GM18951 (cell line): ENCODE data around the gene ATG4C.

ENCODE experiments used
- POLR2A ChIP-seq: IDR thresholded peaks from 4 replicates; pipeline ENCODE4 v1.6.1; 2011; ENCODE audit warnings: mild to moderate bottlenecking; ENCODE audit not compliant: insufficient read length, insufficient read depth; ENCODE audit errors: extremely low read depth
- in situ Hi-C: fragments of 300-500 bp; cut with MboI; formaldehyde crosslinking; loops from one replicate; pipeline ENCODE4 v1.12.0; 2022; ENCODE audit warnings: low sequenced_read_pairs, mixed read lengths, inconsistent platforms; ENCODE audit not compliant: unreplicated experiment

ATG4C gene

DNA sequence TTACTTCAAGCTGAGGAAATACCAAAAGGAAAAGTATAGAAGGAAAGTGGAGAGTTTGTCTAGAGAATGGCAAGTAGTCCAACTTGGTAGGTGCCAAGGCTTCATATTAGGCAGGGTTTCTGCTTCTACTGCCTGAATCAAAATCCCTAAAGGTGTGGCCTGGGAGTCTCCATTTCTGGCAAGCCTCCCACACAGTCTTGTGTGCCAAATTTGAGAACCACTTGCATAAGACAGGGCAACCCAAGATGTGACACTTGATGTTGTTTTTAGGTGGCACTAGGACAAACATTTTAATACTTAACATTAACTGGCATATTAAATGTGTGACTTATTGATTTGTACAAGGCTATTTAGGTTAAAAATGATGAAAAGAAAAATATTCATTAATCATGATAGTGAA lies 60.1 kb downstream of the ATG4C start:
- in situ Hi-C loops, result no loop called here
- TF ChIP-seq POLR2A, result no peak

- no peak for TF ChIP-seq POLR2A
- in situ Hi-C loops, result no loop called here
Observed at GRCh38 chr1:62849031-62849430, 65.1 kb downstream of the ATG4C start.

GRCh38 chr1:62852253-62852652 lies 68.3 kb downstream of the ATG4C start:
- in situ Hi-C loops, result no loop called here
- no peak for TF ChIP-seq POLR2A

GRCh38 chr1:62856960-62857359 lies 73.0 kb downstream of the ATG4C start:
- TF ChIP-seq POLR2A, result no peak
- in situ Hi-C loops, result no loop called here

GRCh38 chr1:62869217-62869754 lies 85.4 kb downstream of the ATG4C start:
- TF ChIP-seq POLR2A, result no peak
- in situ Hi-C loops, result no loop called here

DNA sequence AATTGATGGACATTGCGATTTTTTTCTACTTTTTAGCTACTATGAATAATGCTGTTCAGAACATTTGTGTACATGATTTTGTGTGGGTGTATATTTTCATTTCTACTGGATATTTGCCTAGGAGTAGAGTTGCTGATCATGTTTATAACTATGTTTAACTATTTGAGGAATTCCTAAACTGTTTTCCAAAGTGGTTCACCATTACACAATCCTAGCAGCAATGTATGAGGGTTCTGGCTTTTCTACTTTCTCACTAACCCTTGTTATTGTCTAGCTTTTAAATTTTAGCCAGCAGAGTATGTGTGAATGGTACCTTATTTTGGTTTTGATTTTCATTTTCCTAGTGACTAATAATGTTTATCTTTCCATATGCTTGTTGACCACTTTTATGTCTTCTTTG lies 86.2 kb downstream of the ATG4C start:
- TF ChIP-seq POLR2A, result no peak
- in situ Hi-C loops, result no loop called here

DNA sequence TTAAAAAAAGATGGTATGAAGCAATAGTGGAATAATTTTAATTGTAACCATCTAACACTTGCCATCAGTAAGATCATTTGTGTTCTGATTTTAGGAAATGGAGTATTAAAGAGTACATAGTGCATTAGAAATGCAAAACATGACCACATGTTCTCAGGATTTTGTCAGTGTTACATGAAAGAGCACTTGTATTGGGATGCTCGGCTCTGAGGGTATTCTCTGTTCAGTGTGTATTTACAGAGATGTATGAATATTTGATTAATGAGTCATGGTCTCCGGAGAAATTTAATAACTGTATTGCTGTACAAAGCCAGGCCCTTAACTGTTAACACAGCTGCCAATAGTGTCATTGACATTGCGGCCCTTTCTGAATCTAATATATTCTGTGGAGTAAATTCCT lies 91.7 kb downstream of the ATG4C start:
- in situ Hi-C loops, result no loop called here
- no peak for TF ChIP-seq POLR2A

DNA sequence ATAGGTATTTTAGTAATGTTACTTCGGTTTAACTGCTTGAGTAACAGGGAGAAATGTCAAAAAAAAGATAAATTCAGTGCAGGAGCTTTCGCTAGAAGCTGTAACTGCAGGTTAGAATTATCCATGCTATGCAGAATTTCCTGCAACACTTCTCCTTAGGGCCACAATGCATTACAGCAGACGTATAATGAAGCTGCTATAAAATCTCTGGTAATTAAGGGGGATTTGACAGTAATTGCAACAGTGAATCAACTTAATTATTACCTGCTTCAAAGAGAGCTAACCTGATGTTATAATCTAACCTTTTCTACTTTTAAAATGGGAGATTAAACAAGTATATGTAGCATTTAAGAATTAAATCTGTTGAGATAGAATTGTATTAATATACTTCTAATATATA lies 92.6 kb downstream of the ATG4C start:
- in situ Hi-C loops, result no loop called here
- no peak for TF ChIP-seq POLR2A

DNA sequence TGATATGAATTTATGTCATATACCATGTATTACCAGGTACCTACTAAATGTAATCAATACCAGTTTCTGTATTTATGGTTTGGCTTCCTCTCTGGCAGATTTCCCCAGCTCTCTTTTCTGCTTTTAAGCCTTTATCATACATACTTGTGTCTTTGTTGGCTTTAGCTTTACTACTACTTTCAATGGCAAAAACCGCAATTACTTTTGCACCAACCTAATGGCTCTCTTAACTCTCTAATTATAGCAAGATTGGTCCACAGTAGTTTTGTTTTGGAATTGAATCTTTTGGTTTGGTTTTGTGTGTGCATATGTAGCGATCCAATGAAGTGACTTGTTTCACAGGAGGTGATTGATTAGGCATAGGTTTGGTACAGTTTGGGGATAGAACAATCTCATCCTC lies 93.6 kb downstream of the ATG4C start:
- no peak for TF ChIP-seq POLR2A
- in situ Hi-C loops, result no loop called here

GRCh38 chr1:62879962-62880361 lies 96.0 kb downstream of the ATG4C start:
- in situ Hi-C loops, result no loop called here
- no peak for TF ChIP-seq POLR2A

- no peak for TF ChIP-seq POLR2A
- in situ Hi-C loops, result no loop called here
Observed at GRCh38 chr1:62882201-62883104, 98.5 kb downstream of the ATG4C start.

- in situ Hi-C loops, result no loop called here
Observed at GRCh38 chr1:62884156-62884740, 100.3 kb downstream of the ATG4C start.

DNA sequence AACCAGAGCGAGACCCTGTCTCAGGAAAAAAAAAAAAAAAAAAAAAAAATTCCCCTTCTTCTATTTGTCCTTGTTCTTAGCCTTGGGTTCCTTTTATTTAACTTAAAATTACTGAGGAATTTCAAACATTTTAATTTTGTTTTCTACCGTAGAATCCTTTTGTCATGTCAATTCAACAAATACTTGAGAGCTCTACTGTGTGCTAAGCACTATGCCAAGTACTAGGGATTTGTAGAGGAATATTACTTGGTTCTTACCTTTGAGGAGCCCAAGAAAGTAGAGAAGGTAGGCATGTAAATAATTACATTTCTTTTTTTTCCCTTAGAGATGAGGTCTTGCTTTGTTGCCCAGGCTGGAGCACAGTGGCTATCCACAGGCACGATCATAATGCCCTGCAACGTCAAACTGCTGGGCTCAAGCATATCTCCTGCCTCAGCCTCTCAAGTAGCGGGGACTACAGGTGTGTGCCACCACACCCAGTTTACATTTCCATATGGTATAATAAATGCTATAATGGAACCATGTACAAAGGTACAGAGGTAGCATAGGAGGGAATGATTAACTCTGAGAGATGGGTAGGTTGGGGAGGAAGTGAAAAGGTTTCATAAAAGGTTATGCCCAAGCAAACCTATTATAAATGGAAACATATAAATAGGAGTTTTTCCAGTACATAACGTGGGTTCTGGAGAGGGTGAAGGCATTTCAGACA lies 104.0 kb downstream of the ATG4C start:
- in situ Hi-C loops, result no loop called here
- TF ChIP-seq POLR2A, result no peak

More at GRCh38 chr1:62884156-62884740, 100.3 kb downstream of the ATG4C start:
- no peak for TF ChIP-seq POLR2A
